VCaP (cell line): ENCODE data around the gene CAB39L.

ENCODE experiments used
- H3K27ac ChIP-seq: fragments of 450-650 bp; 2 replicates; pipeline ENCODE4 v1.5.1; 2017
- CTCF ChIP-seq: fragments of 450-650 bp; conservative IDR thresholded peaks from 2 replicates; pipeline ENCODE4 v1.5.1; 2017; ENCODE audit warnings: mild to moderate bottlenecking, moderate library complexity

CAB39L gene

GRCh38 chr13:49452725-49453457, 9.0 kb upstream of the CAB39L start:
- peak overlapping the region; percentile 76 for H3K27ac ChIP-seq
- TF ChIP-seq CTCF, result no peak

- H3K27ac ChIP-seq, result no peak overlapping the region
- no peak for TF ChIP-seq CTCF
Measured at GRCh38 chr13:49450105-49450819, 6.4 kb upstream of the CAB39L start.

DNA sequence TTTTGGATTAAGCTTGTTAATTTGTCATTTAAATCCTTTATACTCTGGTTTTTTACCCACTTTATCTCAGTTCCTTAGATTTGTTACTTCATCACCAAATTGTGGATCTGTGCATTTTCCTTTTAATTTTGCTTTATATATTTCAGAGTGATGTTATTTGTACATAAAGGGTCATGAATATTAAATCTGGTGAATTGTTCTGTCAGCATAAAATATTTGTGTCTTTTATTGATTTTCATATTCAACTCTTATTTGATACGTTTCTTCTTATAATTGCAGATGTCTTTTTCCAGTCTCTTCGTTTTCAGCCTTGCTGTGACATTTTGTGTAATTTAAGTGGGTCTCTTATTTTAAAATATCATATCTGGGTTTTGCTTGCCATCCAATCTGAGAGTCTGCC, 4.9 kb upstream of the CAB39L start:
- no peak for TF ChIP-seq CTCF
- H3K27ac ChIP-seq, result peak overlapping the region; percentile 91

DNA sequence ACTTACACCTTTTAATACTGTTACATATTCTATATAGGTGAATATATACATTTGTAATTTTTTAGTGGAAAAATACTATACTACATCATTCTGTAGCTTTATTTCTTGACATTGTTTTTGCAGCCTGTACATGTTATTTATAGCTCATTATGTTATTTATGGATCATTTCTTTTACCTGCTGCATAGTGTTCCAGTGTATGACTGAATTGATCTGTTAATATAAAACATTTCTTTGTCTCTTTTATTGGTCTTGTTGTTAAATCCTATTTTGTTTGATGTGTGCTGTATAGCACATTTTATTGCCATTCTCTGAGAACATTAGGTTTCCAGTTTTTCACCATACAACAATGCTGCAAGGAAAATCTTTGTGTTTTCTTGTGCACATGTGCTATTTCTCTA, 2.6 kb upstream of the CAB39L start:
- H3K27ac ChIP-seq, result peak overlapping the region; percentile 91
- TF ChIP-seq CTCF, result no peak

GRCh38 chr13:49444524-49445395, 896 bp upstream of the CAB39L start:
- peak overlapping the region; percentile 91 for H3K27ac ChIP-seq
- TF ChIP-seq CTCF, result no peak

DNA sequence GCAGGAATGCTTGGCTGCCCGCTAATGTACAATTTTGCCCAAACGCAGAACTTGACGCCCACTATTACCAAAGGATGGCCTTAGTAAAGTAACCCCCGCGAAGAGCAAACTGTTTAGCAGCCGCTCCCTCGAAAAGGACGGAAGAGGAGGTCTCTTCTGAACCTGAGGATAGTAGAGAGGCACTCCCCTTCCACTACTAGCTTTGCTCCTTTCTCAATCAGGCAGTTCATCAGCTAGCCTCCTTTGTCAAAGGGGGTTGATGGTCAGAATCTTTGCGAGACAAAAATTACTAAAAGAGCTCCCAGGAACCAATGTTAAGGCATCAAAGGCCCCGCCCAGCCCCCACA, 534 bp downstream of the CAB39L start:
- no peak for TF ChIP-seq CTCF
- H3K27ac ChIP-seq, result peak overlapping the region; percentile 91

- no peak for TF ChIP-seq CTCF
Measured at GRCh38 chr13:49441846-49442245, 2.0 kb downstream of the CAB39L start.

More at GRCh38 chr13:49441846-49442245, 2.0 kb downstream of the CAB39L start:
- no peak overlapping the region for H3K27ac ChIP-seq
